Ovary (tissue), 9 donors: ENCODE data around the gene SYCE1L. TPM values are rescaled to one million over a fixed set of nuclear protein-coding genes. Genes with fewer than 3 reads are reported as not detected.

Source experiments
- DNase-seq, 5 donors: peaks; one replicate each; pipeline ENCODE4 v3.0.0-alpha.2; 2019 to 2020
- H3K27ac ChIP-seq, 2 donors: fragments of 200-600 bp; one replicate each; pipeline versions ENCODE4 v1.5.1 to v1.8.0; 2019 to 2022
- H3K27me3 ChIP-seq: fragments of 200-600 bp; one replicate; pipeline ENCODE4 v1.8.0; 2022
- H3K36me3 ChIP-seq: fragments of 200-600 bp; sonication (generic); one replicate; pipeline ENCODE4 v1.5.1; 2019
- H3K4me1 ChIP-seq: one replicate; pipeline ENCODE4 v1.8.1; 2013; ENCODE audit warnings: mild to moderate bottlenecking, moderate library complexity; ENCODE audit not compliant: insufficient read depth
- H3K4me3 ChIP-seq: fragments of 200-600 bp; sonication (generic); one replicate; pipeline ENCODE4 v1.5.1; 2017
- H3K9me3 ChIP-seq, 2 donors: fragments of 200-600 bp in 1 of 2; sonication (generic) in 1 of 2; one replicate each; pipeline versions ENCODE4 v1.5.1 to v1.8.1; 2013 to 2019; ENCODE audit warnings: mild to moderate bottlenecking in 1 of 2, moderate library complexity in 1 of 2
- EP300 ChIP-seq: sonication (generic); formaldehyde crosslinking; IDR thresholded peaks from one replicate; pipeline ENCODE4 v1.6.1; 2017; ENCODE audit warnings: antibody characterized with exemption
- POLR2A ChIP-seq: fragments of 450-650 bp; IDR thresholded peaks from one replicate; pipeline ENCODE4 v1.6.1; 2017; ENCODE audit warnings: antibody characterized with exemption, mild to moderate bottlenecking, moderate library complexity
- WGBS, 3 donors: extraction: QIAGEN DNeasy Blood & Tissue Kit in 1 of 3; methylation state at CpG; one replicate each; pipeline versions ENCODE4 v1.1.5 to v1.1.7; 2013 to 2017; 5-methylcytosine and 5-hydroxymethylcytosine counted together
- intact Hi-C, 4 donors: fragments of 100-400 bp; cut with DNase I; formaldehyde crosslinking; loops; one replicate each; pipeline versions ENCODE4 v1.11.0 to v1.15.1; 2022 to 2023
- polyA plus RNA-seq, 2 donors: library from polyadenylated mRNA; stranded (reverse); fragments of 200-250 nt in 1 of 2; fragments of 350-450 nt in 1 of 2; fragmentation: Illumina TruSeq in 1 of 2; extraction: RNeasy Lipid Tissue Mini Kit (QIAGEN cat#74804) in 1 of 2; gene quantifications; one replicate each; pipeline ENCODE4 v1.2.3, GENCODE V29; 2013 to 2014
- total RNA-seq, 7 donors: library from RNA; depleted of rRNA in 2 of 7; stranded (reverse); fragments of >200 nt in 2 of 7; fragmentation: NEBNext Ultra II Directional in 3 of 7; extraction: Animal tissue kit (Norgen Biotek cat#: 25700) in 3 of 7; gene quantifications; one replicate each; pipeline versions ENCODE4 v1.1.0 to v1.2.4, GENCODE V29; 2016 to 2023
- TF ChIP-seq, protein P1 (sequence below), 3 donors: fragments of 450-650 bp in 2 of 3; fragments of 200-600 bp in 1 of 3; IDR thresholded peaks; one replicate each; pipeline versions ENCODE4 v1.5.1 to v1.8.0; 2016 to 2022; ENCODE audit warnings: antibody characterized with exemption in 3 of 3, mild to moderate bottlenecking in 1 of 3
- donor health status: DM: no; HTN: no; CAD: no; lungs with moderate emphysema.
- donor health status: DM: no; HTN: no; CAD: no.
- donor health status: Bipolar disorder and iron deficiency.
- donor health status: DM: yes; HTN: yes; CAD: no.
- donor health status: DM: no; HTN: no; CAD: no.
- donor health status: DM: yes; HTN: yes; CAD: no.

The SYCE1L gene
- total and polyA plus RNA-seq, 9 donors = 4.4 to 56.0 (median 9.8) TPM; not detected in 1

DNA sequence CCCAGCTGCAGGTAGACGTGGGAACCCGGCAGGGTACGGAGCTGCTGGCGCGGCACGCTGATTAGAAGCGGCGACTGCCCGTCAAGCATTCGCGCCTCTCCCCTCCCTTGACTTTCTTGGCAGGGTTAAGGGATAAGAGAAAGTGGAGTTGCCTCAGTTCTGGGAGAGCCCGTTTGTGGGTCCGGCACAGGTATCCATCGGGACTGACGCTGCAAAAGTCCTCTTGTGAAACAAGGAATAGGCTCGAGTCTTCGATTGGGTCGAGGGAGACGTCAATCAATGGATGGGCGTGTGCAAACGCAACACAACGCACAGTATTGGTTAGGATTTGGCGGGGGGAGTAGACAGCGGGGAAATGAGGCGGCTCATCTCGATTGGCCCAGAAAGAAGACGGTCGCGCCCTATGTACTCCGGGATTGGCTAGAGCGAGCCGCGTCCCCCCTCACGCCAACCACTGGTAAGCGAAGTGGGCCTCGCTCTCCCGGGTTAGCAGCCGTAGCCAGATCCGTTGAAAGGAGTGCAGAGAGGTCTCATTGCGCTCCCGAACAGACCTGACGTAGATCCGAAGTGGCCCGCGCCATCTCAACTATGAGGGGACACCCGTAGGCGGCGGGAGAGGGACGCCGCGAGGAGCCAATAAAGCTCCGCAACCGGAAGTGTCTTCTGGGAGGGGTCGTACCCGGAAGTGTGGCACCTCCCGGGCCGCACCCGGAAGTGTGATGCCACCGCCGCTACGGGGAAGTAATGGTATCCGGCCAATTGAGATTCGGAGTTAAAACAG lies 8.5 kb upstream of the SYCE1L start, which contains the start of gene MON1B:
MON1B (plus strand) TSS at position 713 of the 781 bp plus-strand sequence. CDS start 296 bp downstream, outside the sequence.
- Histone ChIP-seq H3K36me3 (no peaks in the 10 kb centered on the region), H3K9me3 (no peaks in the 10 kb centered on the region), H3K27me3 (no peaks in the 10 kb centered on the region), H3K27ac (peak within 1 kb of the TSS; percentile 91 to 98), H3K4me3 (peak within 1 kb of the TSS; percentile 78), H3K4me1 (peaks cover 8% of the 10 kb centered on the region)
- peak; percentile 95 to 98 (median 96) for DNase-seq
- peak; percentile 26 for TF ChIP-seq EP300
- TF ChIP-seq POLR2A = peak; percentile 86
- TF ChIP-seq, protein P1, sequence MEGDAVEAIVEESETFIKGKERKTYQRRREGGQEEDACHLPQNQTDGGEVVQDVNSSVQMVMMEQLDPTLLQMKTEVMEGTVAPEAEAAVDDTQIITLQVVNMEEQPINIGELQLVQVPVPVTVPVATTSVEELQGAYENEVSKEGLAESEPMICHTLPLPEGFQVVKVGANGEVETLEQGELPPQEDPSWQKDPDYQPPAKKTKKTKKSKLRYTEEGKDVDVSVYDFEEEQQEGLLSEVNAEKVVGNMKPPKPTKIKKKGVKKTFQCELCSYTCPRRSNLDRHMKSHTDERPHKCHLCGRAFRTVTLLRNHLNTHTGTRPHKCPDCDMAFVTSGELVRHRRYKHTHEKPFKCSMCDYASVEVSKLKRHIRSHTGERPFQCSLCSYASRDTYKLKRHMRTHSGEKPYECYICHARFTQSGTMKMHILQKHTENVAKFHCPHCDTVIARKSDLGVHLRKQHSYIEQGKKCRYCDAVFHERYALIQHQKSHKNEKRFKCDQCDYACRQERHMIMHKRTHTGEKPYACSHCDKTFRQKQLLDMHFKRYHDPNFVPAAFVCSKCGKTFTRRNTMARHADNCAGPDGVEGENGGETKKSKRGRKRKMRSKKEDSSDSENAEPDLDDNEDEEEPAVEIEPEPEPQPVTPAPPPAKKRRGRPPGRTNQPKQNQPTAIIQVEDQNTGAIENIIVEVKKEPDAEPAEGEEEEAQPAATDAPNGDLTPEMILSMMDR (IDR thresholded peaks at IDR 0.05) = peak in 1 of 3 donors; percentile 22
- intact Hi-C loops = no loop called here
- 0 to 1% (median 1%) methylated on average over 63 of the region's 63 CpGs for WGBS, 3 donors

DNA sequence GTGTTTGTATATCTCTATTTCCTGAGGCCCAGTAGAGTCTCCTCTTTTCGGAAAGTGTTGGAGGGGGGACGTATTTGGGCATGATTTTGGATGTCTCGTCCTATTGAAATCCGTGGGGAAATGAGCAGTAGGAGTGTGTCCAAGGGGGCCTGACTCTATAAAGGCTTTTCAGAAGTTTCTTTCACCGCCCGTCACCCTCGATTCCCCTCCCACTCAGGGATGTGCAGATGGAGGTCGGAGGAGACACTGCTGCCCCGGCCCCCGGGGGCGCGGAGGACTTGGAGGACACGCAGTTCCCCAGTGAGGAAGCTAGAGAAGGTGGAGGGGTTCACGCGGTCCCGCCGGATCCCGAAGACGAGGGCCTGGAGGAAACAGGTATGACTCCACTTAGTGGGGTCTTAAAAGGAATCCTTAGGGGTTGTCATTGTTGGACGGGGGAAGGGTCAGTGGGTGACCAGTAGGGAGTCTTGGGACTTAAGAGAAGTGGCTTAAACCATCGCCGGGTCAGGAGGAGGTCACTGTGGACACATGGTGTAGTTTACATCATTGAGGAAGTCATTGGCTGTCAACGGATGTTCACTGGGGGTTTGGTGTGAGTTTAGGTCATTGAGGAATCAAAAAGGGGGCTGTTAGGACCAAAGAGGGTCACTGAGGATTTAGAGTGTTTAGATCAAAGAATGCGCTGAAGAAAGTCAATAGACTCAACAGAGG lies 7.8 kb upstream of the SYCE1L start:
- H3K36me3 ChIP-seq = no peaks in the 10 kb centered on the region
- no peaks in the 10 kb centered on the region for H3K27me3 ChIP-seq
- peak overlapping the region; percentile 78 for H3K4me3 ChIP-seq
- H3K27ac ChIP-seq = peak overlapping the region; percentile 91 to 98
- no peaks in the 10 kb centered on the region for H3K9me3 ChIP-seq
- 5 to 6% (median 6%) methylated on average over 24 of the region's 24 CpGs for WGBS, 3 donors
- H3K4me1 ChIP-seq = peaks cover 8% of the 10 kb centered on the region
- DNase-seq = peak in 3 of 5 donors; percentile 45 to 56 (median 55)
- intact Hi-C loops = no loop called here
- TF ChIP-seq, protein P1 (IDR thresholded peaks at IDR 0.05) = peak in 2 of 3 donors; percentile 1 to 16
- TF ChIP-seq EP300 (no peak), POLR2A (no peak)

DNA sequence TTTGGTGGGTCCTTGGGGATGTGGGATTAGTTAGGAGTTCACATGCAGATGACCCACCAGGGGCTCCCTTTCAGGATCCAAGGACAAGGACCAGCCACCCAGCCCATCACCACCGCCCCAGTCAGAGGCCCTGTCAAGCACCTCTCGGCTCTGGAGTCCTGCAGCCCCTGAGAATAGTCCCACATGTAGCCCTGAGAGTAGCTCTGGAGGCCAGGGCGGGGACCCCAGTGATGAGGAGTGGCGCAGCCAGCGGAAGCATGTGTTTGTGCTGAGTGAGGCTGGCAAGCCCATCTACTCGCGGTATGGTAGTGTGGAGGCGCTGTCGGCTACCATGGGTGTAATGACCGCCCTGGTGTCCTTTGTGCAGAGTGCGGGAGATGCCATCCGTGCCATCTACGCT lies 5.8 kb upstream of the SYCE1L start:
- Histone ChIP-seq H3K36me3 (no peaks in the 10 kb centered on the region), H3K9me3 (no peaks in the 10 kb centered on the region), H3K4me1 (peaks cover 8% of the 10 kb centered on the region), H3K27me3 (no peaks in the 10 kb centered on the region), H3K4me3 (no peak overlapping the region), H3K27ac (no peak overlapping the region)
- TF ChIP-seq, protein P1 (IDR thresholded peaks at IDR 0.05) = no peak
- TF ChIP-seq EP300 (no peak), POLR2A (no peak)
- WGBS, 3 donors = 94 to 97% (median 95%) methylated on average over 13 of the region's 13 CpGs
- DNase-seq = no peak
- intact Hi-C loops = no loop called here

DNA sequence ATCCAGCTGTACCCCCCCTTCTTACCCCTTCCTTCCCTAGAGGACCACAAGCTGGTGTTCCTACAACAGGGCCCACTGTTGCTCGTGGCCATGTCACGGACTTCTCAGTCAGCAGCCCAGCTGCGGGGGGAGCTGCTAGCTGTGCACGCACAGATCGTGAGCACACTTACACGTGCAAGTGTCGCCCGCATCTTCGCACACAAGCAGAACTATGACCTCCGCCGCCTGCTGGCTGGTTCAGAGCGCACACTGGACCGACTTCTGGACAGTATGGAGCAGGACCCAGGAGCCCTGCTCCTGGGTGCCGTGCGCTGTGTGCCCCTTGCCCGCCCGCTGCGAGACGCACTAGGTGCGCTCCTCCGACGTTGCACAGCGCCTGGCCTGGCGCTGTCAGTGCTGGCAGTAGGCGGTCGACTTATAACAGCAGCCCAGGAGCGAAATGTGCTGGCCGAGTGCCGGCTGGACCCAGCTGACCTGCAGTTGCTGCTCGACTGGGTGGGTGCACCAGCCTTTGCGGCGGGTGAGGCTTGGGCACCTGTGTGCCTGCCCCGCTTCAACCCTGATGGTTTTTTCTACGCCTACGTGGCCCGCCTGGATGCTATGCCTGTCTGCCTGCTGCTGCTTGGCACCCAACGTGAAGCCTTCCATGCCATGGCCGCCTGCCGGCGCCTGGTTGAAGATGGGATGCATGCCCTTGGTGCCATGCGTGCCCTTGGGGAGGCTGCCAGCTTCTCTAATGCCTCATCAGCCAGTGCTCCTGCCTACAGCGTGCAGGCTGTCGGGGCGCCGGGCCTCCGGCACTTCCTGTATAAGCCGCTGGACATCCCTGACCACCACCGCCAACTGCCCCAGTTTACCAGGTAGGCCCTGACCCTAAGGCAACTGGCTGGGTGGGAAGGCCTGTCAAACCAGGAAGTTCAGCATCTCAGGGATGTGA lies 4.6 kb upstream of the SYCE1L start:
- DNase-seq = peak in 1 of 5 donors; percentile 22
- Histone ChIP-seq H3K9me3 (no peaks in the 10 kb centered on the region), H3K36me3 (no peaks in the 10 kb centered on the region), H3K4me1 (peaks cover 8% of the 10 kb centered on the region), H3K4me3 (no peak overlapping the region), H3K27me3 (no peaks in the 10 kb centered on the region), H3K27ac (no peak overlapping the region)
- TF ChIP-seq, protein P1 (IDR thresholded peaks at IDR 0.05) = no peak
- TF ChIP-seq EP300 (no peak), POLR2A (no peak)
- 94% methylated on average over 48 of the region's 48 CpGs for WGBS, 3 donors
- intact Hi-C loops = no loop called here
